Measurements from ENCODE around the gene RABGAP1.

- TF ChIP-seq ELF4 (IDR thresholded peaks at IDR 0.05) (no peak), SP1 (IDR thresholded peaks at IDR 0.05) (no peak), HDGF (IDR thresholded peaks at IDR 0.05; ENCODE audit: borderline replicate concordance) (no peak)
Measured at GRCh38 chr9:123096987-123097386, 156.2 kb downstream of the RABGAP1 start.
